ENCODE measurements around the gene SECTM1.
"Not testable (repeated sequence)": the region's sequence is repeated elsewhere in the genome, so short reads cannot be mapped to it uniquely, and the experiment has no call there.

SECTM1 gene

DNA sequence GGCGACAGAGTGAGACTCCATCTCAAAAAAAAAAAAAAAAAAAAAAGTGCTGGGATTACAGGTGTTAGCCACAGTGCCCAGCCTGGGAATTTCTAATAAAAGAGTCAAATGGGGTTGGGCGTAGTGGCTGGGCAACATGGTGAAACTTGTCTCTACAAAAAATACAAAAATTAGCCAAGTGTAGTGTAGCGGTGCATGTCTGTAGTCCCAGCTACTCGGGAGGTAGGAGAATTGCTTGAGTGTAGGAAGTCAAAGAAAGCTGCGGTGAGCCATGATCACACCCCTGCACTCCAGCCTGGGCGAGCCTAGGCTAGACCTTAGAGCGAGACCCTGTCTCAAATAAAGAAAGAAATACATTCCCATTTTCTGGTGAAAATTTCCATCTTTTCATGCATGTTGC lies 35.6 kb upstream of the SECTM1 start:
- DNase-seq (ENCODE audit: low read depth) = no peak

DNA sequence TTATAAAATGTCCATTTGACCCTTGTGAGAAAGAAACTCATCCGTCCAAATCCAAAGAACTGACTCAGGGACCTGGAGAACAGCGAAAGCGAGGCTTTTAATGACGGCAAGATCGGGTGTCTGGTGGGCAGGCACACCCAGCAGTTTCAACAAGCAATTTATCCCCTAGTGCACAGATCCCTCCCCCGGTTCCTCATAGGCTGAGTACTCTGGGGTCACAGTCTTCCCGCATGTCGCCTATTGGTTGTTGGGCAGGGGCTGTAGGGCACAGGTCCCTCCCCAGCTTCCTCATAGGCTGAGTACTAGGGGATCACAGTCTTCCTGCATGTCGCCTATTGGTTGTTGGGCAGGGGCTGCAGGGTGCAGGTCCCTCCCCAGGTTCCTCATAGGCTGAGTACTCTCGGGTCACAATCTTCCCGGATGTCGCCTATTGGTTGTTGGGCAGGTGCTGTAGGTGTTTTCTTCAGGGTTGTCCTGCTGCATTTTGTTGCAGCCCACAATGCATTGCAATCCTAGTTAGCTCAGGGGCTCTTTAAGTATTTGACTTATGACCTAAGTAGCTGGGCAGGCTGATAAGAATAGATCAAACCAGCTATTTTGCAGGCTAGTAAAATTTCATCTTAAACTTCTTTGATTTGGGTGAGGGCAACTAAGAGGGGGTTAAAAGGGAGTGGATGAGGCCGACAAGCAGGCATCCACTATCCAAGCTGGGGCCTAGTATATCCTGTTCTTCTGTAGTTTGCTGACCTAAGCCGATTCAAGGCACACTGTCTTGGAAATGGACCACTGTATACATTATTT lies 34.4 kb upstream of the SECTM1 start:
- DNase-seq (ENCODE audit: low read depth) = peak; percentile 19

DNA sequence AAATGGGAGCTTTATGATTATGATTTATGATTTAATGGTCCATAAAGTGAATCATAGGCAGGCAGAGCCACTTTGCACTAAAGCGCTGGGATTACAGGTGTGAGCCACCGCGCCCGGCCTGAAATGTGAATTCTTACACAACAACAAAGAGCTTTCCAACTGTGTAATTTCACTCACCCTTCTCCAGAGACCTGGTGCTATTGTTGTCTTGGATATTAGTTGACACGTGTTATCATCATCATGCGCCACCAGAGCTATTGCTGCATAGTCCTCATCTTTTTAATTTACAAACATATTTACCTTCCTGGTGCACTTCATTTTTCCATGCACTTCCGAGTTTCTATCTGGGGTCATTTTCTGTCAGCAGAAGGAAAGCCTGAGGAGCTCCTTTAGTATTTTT lies 33.2 kb upstream of the SECTM1 start:
- DNase-seq (ENCODE audit: low read depth) = no peak

DNA sequence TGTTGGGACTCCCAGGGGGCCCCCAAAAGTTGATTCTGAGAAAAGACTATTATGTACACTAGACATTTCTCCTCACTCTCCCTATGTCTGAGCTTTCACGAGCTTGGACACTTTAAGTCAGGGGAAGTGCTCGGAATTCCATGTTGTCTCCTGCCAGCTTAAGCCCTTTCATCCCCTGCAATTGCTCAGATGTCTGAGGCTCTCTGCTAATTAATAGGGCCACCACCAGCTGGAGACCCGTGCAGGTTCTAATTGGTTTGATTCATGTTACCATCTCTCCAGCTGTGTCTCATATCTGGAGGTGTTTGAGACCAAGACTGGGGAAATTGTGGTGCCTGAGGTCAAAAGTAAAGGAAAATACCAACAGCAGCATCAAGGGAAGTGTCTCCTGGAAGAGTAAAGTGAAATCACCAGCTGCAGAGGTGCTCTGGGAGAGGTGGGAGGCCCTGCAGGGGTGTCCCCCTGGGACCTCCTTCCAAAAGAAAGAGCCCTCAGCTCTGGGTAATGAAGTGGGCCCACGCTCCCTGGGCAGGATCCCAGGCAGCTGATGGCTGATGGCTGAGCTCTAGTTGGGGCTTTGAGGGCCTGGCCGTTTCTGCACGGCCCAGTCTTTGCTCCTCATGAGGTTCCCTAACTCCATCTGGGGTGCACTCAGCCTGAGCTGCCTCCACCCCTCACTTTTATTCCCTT lies 32.2 kb upstream of the SECTM1 start:
- no peak for DNase-seq (ENCODE audit: low read depth)

DNA sequence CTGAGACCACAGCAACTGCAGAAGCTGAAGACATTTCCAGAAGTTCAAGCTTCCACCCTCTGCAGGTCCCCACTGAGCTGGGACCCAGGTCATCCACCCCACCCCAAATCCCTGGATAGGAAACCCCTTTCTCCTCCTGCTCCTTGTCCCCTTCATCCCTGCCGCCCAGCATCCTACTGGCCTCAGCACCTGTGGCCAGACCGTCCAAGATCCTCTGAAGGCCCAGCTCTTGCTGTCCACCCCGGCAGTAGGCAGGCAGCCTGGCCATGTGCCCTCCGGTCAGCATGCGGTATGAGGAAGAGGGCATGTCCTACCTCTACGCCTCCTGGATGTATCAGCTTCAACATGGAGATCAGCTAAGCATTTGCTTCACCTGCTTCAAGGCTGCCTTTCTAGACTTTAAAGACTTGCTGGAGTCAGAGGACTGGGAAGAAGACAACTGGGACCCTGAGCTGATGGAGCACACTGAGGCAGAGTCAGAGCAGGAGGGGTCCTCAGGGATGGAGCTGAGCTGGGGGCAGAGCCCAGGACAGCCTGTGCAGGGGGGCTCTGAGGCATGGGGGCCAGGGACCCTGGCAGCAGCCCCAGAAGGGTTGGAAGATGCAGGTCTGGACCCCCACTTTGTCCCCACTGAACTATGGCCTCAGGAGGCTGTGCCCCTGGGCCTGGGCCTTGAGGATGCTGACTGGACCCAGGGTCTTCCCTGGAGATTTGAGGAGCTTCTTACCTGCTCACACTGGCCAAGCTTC lies 28.5 kb upstream of the SECTM1 start:
- no peak for DNase-seq (ENCODE audit: low read depth)

DNA sequence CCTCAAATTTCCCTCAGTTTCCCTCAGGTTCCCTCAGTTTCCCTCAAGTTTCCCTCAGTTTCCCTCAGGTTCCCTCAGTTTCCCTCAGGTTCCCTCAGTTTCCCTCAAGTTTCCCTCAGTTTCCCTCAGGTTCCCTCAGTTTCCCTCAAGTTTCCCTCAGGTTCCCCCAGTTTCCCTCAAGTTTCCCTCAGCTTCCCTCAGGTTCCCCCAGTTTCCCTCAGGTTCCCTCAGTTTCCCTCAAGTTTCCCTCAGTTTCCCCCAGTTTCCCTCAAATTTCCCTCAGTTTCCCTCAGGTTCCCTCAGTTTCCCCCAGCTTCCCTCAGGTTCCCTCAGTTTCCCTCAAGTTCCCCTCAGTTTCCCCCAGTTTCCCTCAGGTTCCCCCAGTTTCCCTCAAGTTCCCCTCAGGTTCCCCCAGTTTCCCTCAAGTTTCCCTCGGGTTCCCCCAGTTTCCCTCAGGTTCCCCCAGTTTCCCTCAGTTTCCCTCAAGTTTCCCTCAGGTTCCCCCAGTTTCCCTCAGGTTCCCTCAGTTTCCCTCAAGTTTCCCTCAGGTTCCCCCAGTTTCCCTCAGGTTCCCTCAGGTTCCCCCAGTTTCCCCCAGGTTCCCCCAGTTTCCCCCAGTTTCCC lies 26.0 kb upstream of the SECTM1 start:
- not testable (repeated sequence) for DNase-seq (ENCODE audit: low read depth)

DNA sequence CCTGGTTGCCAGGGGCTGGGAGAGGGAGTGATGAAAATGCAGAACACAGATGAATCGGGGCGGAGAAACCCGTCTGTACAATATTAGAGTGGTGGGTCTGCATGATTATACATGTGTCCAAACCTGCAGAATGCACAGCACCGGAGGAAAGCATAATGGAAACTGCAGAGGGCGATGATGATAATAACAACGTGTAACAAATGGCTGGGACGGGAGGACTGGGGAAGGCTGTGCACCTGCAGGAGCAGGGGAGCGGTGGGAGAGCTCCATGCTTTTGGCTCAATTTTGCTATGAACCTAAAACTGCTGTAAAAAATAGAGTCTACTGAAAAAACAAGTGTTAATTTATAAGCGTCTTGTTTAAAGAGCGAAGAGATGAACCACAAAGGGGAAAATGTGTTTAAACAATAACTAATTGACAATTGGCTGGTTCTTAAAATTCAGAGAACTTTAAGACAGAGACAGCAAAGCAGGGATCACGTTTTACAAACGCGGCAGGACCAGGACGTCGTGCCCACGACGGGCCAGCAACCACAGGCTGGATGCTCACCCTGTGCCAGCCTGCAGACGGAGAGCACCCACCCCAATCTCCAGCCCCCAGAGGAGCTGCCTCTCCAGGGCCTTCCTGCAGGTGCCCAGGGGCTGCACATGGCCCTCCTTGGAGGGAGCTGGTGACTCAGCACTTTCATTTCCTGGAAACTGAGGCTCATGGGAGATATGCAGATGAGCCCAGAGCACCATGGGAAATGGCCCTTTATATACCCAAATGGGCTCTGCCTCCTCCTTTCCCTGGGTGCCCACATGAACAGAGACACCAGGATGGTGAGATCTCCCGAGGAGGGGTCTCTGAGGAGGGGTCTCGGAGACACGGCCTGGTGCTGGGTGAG lies 25.1 kb upstream of the SECTM1 start, which contains the start of gene TEX19:
TSS of gene TEX19 (plus strand) at position 783 of the 886 bp plus-strand sequence. CDS start 2,904 bp downstream, outside the sequence.
- DNase-seq (ENCODE audit: low read depth) = no peak

- DNase-seq (ENCODE audit: low read depth) = no peak
Measured at GRCh38 chr17:82357394-82357793, 23.8 kb upstream of the SECTM1 start.

GRCh38 chr17:82356845-82357355 lies 23.3 kb upstream of the SECTM1 start:
- DNase-seq (ENCODE audit: low read depth) = no peak

DNA sequence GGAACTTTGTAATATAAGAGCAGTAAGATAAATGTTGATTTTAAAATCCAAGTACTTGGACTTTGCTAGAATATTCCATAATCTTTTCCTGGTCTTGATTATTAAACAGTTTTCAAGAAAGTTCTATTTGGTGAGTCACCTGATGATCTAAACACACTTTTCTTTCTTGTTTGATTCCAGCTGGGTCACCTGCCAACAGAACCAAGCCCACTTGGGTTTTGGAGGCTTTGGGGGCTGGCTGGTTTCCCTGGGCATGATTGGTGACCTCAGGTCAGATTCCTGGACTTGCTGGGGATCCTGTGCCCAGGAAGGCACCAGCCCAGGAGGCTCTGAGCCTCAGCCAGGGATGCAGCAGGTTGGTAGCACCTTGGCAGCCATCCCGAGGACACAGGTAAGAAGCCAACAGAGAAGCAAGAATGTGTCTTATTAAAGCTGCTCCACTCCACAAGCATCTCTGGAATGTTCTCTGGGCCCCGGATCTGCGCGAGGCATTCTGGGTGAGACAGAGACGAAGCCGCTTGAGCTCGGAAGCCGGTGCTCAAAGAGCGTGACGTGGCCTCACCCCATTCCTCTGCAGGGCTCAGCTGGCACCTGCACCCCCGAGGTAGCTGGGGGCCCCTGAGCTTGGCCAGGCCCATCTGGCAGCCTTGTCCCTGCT lies 22.3 kb upstream of the SECTM1 start:
- DNase-seq (ENCODE audit: low read depth) = peak; percentile 56

GRCh38 chr17:82354804-82355308 lies 21.3 kb upstream of the SECTM1 start:
- no peak for DNase-seq (ENCODE audit: low read depth)

GRCh38 chr17:82353484-82353883 lies 19.9 kb upstream of the SECTM1 start:
- DNase-seq (ENCODE audit: low read depth) = no peak

GRCh38 chr17:82351713-82352488 lies 18.3 kb upstream of the SECTM1 start:
- peak; percentile 85 for DNase-seq (ENCODE audit: low read depth)

- no peak for DNase-seq (ENCODE audit: low read depth)
Measured at GRCh38 chr17:82351254-82351712, 17.7 kb upstream of the SECTM1 start.

GRCh38 chr17:82350182-82351030 lies 16.8 kb upstream of the SECTM1 start:
- no peak for DNase-seq (ENCODE audit: low read depth)

- DNase-seq (ENCODE audit: low read depth) = peak; percentile 48
Measured at GRCh38 chr17:82349287-82349701, 15.7 kb upstream of the SECTM1 start.

DNA sequence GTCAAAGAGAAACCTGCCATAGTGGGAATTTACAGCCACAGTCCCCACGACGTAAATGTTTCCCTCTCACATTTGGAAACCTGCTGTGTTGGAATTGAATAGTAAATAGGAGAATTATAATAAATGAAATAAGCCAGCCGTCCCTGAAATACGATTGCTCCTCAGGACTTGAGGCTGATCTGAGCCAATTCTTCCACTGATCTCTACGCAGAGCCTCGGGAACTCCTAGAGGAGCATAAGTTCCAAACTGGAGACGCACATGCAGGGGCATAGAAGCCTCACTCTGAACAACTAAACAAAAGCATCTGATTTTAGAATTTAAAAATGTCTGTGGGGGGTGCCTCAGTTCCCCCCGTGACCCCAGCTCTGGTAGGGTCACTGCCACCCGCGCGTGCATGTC lies 15.3 kb upstream of the SECTM1 start:
- DNase-seq (ENCODE audit: low read depth) = no peak

DNA sequence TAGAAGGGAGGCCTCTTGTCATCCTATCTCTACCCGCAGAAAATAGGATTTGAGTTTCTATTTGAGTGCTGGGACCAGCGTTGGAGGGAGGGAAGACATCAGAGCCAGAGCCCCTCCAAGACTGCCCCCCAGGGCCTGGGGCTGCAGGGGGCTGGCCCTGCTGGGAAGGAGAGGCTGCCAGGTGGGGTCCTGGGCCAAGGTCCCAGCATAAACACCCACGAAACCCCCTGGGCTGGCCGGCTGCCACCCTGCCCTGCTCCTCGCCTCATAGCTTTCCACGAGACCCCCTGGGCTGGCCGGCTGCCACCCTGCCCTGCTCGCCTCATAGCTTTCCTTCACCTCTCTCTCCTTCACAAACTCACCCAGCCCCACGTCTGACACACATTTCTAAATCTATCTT lies 14.9 kb upstream of the SECTM1 start:
- DNase-seq (ENCODE audit: low read depth) = no peak

All from amniotic epithelial cell (primary cell).